ENCODE measurements around the gene HOXB2.

The HOXB2 gene

DNA sequence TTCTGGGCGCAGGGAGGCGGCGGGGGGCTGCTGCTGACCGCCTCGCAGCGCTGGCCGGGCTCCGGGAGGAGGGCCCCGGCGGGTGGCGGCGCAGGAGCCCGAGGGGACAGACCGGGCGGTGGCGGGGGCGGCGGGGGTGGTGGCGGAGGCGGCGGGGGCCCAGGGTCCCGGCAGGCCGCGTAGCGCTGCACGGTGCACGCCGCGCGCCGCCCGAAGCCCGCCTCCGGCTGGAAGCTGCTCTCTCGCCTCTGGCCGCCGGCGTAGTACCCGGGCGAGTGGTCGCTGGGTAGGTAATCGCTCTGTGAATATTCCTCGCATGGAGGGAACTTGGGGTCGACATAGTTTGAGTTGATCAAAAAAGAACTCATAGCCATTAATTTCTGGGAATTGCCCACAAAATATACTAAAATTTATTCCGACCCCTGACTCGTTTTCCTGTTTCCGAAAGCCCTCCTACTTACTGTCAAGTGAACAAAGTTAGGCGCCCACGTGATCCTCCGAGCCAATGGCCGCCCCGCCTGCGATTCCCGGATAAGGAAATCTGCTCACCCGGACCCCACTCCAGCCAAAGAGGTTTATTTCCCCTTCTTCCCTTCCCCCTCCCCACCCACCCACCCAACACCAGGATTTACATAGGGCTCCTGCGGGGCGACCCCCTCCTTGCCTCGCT is 33.2 kb upstream of the HOXB2 start, which contains the start of gene HOXB4:
HOXB4 (minus strand) TSS at position 405 of the 670 bp plus-strand sequence; CDS start at position 374, 31 bp downstream.
- no CpG with 5 or more reads among the region's 58 CpGs for WGBS, 2 donors (ENCODE audit: extremely low coverage in 2 of 2, insufficient read length in 2 of 2, insufficient replicate concordance in 1 of 2)
- Histone ChIP-seq H3K79me1 (ENCODE audit: low read depth, low read length) (peaks cover 1% of the 10 kb centered on the region), H3K14ac (ENCODE audit: low read length) (peak within 1 kb of the TSS; percentile 32), H2BK15ac (ENCODE audit: low read length) (no peak within 1 kb of the TSS), H3K9ac (ENCODE audit: low read depth, low read length, poor library complexity) (peak within 1 kb of the TSS; percentile 40), H2AFZ (ENCODE audit: low read length) (peak within 1 kb of the TSS; percentile 85), H3K4ac (ENCODE audit: low read length) (no peak within 1 kb of the TSS), H3K23ac (ENCODE audit: low read depth, low read length, poor library complexity) (peak within 1 kb of the TSS; percentile 49), H4K8ac (ENCODE audit: low read depth, low read length) (no peak within 1 kb of the TSS), H3K18ac (ENCODE audit: low read length) (no peak within 1 kb of the TSS), H3K4me3 (ENCODE audit: low read length in 2 of 2) (peak within 1 kb of the TSS; percentile 17 to 33), H3K4me1 (ENCODE audit: control insufficient read depth in 2 of 2, insufficient read depth in 1 of 2, low read depth in 1 of 2, low read length in 2 of 2) (no peaks in the 10 kb centered on the region), H2BK120ac (ENCODE audit: low read depth, low read length) (no peak within 1 kb of the TSS), H3K4me2 (ENCODE audit: insufficient read depth, low read length, poor library complexity, severe bottlenecking) (peak within 1 kb of the TSS; percentile 4), H2BK12ac (ENCODE audit: low read length) (no peak within 1 kb of the TSS), H3K36me3 (replicated peaks in 1 of 2; ENCODE audit: control insufficient read depth in 2 of 2, insufficient read depth in 2 of 2, low read length in 2 of 2) (no peaks in the 10 kb centered on the region), H3K27me3 (ENCODE audit: control insufficient read depth in 3 of 3, insufficient read depth in 3 of 3, low read depth in 1 of 3, low read length in 3 of 3) (peaks cover 77 to 98% (median 97%) of the 10 kb centered on the region in 3 experiments), H3K9me3 (replicated peaks in 1 of 2; ENCODE audit: control insufficient read depth in 2 of 2, insufficient read depth in 1 of 2, low read depth in 1 of 2, low read length in 2 of 2) (peaks cover 0 to 4% of the 10 kb centered on the region in 2 donors), H3K27ac (replicated peaks; ENCODE audit: low read length) (no peak within 1 kb of the TSS), H2BK5ac (ENCODE audit: low read length) (no peak within 1 kb of the TSS), H4K91ac (ENCODE audit: low read depth, low read length, poor library complexity) (no peak within 1 kb of the TSS), H2AK5ac (ENCODE audit: low read depth, low read length) (no peak within 1 kb of the TSS)
- no peak for DNase-seq (ENCODE audit: low spot score)

DNA sequence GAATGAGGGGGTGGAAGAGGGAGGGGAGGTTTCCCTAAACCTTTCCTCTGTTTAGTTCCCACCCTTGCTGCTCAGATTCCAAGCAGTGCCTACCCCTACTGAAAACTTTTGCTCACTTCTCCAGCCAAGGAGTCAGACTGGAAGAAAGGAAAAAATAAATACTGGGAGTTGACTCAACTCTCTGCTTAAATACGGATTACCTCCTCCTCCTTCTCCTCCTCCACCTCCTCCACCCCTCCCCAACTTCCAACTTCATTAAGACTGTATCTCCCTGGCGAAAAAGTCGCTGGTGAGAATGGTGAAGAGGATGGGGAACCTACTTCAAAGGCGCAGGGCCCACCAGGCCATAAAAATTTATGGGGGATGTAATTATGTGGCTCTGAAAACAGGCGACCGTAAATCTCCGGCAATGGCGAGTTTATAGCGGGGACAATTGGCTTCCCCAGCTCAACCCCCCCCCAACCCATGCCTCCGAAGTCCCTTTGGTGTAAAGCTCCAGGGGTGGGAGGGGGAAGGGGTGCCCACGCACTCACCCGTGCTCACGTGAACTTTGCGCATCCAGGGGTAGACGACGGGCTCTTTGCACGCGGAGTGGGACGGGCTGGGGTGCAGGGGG is 32.5 kb upstream of the HOXB2 start:
- no peak overlapping the region for H2BK120ac ChIP-seq (ENCODE audit: low read depth, low read length)
- H3K4me3 ChIP-seq (ENCODE audit: low read length in 2 of 2): no peak overlapping the region
- H3K79me1 ChIP-seq (ENCODE audit: low read depth, low read length): peaks cover 1% of the 10 kb centered on the region
- no peak for DNase-seq (ENCODE audit: low spot score)
- no peak overlapping the region for H3K4ac ChIP-seq (ENCODE audit: low read length)
- no peak overlapping the region for H4K8ac ChIP-seq (ENCODE audit: low read depth, low read length)
- no peak overlapping the region for H2AK5ac ChIP-seq (ENCODE audit: low read depth, low read length)
- peak overlapping the region; percentile 32 for H3K14ac ChIP-seq (ENCODE audit: low read length)
- H3K36me3 ChIP-seq (replicated peaks in 1 of 2; ENCODE audit: control insufficient read depth in 2 of 2, insufficient read depth in 2 of 2, low read length in 2 of 2): no peaks in the 10 kb centered on the region
- no peak overlapping the region for H2BK5ac ChIP-seq (ENCODE audit: low read length)
- H2BK12ac ChIP-seq (ENCODE audit: low read length): no peak overlapping the region
- no peak overlapping the region for H2BK15ac ChIP-seq (ENCODE audit: low read length)
- peak overlapping the region; percentile 40 for H3K9ac ChIP-seq (ENCODE audit: low read depth, low read length, poor library complexity)
- no peak overlapping the region for H3K27ac ChIP-seq (replicated peaks; ENCODE audit: low read length)
- H3K9me3 ChIP-seq (replicated peaks in 1 of 2; ENCODE audit: control insufficient read depth in 2 of 2, insufficient read depth in 1 of 2, low read depth in 1 of 2, low read length in 2 of 2): peaks cover 0 to 4% of the 10 kb centered on the region in 2 donors
- H4K91ac ChIP-seq (ENCODE audit: low read depth, low read length, poor library complexity): no peak overlapping the region
- peaks cover 77 to 98% (median 97%) of the 10 kb centered on the region in 3 experiments for H3K27me3 ChIP-seq (ENCODE audit: control insufficient read depth in 3 of 3, insufficient read depth in 3 of 3, low read depth in 1 of 3, low read length in 3 of 3)
- peak overlapping the region; percentile 60 for H2AFZ ChIP-seq (ENCODE audit: low read length)
- no peak overlapping the region for H3K23ac ChIP-seq (ENCODE audit: low read depth, low read length, poor library complexity)
- H3K18ac ChIP-seq (ENCODE audit: low read length): no peak overlapping the region
- no peaks in the 10 kb centered on the region for H3K4me1 ChIP-seq (ENCODE audit: control insufficient read depth in 2 of 2, insufficient read depth in 1 of 2, low read depth in 1 of 2, low read length in 2 of 2)
- WGBS, 2 donors (ENCODE audit: extremely low coverage in 2 of 2, insufficient read length in 2 of 2, insufficient replicate concordance in 1 of 2): no CpG with 5 or more reads among the region's 19 CpGs
- no peak overlapping the region for H3K4me2 ChIP-seq (ENCODE audit: insufficient read depth, low read length, poor library complexity, severe bottlenecking)

DNA sequence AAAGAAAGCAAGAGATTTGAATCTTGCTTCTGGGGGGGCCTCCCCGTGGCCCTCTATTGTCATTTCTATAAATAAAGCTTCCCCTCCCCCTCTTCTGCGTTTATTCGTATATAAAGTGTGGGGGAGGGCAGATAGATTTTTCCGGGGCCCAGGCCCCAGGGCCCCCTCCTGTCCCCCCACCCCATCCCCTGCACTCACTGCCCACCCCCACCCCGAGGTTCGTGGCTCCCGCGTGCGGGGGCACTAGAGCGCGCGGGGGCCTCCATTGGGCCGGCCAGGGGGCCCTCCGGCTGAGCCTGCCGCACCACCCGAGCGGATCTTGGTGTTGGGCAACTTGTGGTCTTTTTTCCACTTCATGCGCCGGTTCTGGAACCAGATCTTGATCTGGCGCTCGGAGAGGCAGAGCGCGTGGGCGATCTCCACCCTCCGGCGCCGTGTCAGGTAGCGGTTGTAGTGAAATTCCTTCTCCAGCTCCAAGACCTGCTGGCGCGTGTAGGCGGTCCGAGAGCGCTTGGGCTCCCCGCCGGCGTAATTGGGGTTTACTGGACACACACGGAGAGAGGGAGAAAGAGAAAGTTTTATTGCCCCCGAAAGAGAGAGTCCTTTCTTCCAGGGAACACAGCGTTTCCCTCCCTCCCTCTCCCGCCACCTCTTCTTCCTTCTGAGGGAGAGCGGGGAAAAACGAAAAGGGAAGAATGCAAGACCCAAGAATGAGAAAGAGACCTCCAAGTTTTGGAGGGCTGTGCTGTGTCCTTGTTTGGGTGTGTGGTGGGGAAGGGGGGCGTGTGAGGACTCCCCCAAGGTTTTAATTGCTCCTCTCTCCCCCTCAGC is 31.8 kb upstream of the HOXB2 start:
- Histone ChIP-seq H3K4me1 (ENCODE audit: control insufficient read depth in 2 of 2, insufficient read depth in 1 of 2, low read depth in 1 of 2, low read length in 2 of 2) (no peaks in the 10 kb centered on the region), H2BK5ac (ENCODE audit: low read length) (no peak overlapping the region), H2BK12ac (ENCODE audit: low read length) (no peak overlapping the region), H2BK120ac (ENCODE audit: low read depth, low read length) (no peak overlapping the region), H3K4ac (ENCODE audit: low read length) (no peak overlapping the region), H2BK15ac (ENCODE audit: low read length) (no peak overlapping the region), H4K8ac (ENCODE audit: low read depth, low read length) (no peak overlapping the region), H3K14ac (ENCODE audit: low read length) (no peak overlapping the region), H3K23ac (ENCODE audit: low read depth, low read length, poor library complexity) (no peak overlapping the region), H3K18ac (ENCODE audit: low read length) (no peak overlapping the region), H3K9me3 (replicated peaks in 1 of 2; ENCODE audit: control insufficient read depth in 2 of 2, insufficient read depth in 1 of 2, low read depth in 1 of 2, low read length in 2 of 2) (peaks cover 0 to 4% of the 10 kb centered on the region in 2 donors), H4K91ac (ENCODE audit: low read depth, low read length, poor library complexity) (no peak overlapping the region), H3K4me2 (ENCODE audit: insufficient read depth, low read length, poor library complexity, severe bottlenecking) (no peak overlapping the region), H3K9ac (ENCODE audit: low read depth, low read length, poor library complexity) (no peak overlapping the region), H3K27me3 (ENCODE audit: control insufficient read depth in 3 of 3, insufficient read depth in 3 of 3, low read depth in 1 of 3, low read length in 3 of 3) (peaks cover 76 to 98% (median 97%) of the 10 kb centered on the region in 3 experiments), H3K79me1 (ENCODE audit: low read depth, low read length) (no peaks in the 10 kb centered on the region), H2AFZ (ENCODE audit: low read length) (no peak overlapping the region), H3K27ac (replicated peaks; ENCODE audit: low read length) (no peak overlapping the region), H3K4me3 (ENCODE audit: low read length in 2 of 2) (no peak overlapping the region), H2AK5ac (ENCODE audit: low read depth, low read length) (no peak overlapping the region), H3K36me3 (replicated peaks in 1 of 2; ENCODE audit: control insufficient read depth in 2 of 2, insufficient read depth in 2 of 2, low read length in 2 of 2) (no peaks in the 10 kb centered on the region)
- no peak for DNase-seq (ENCODE audit: low spot score)
- WGBS, 2 donors (ENCODE audit: extremely low coverage in 2 of 2, insufficient read length in 2 of 2, insufficient replicate concordance in 1 of 2): no CpG with 5 or more reads among the region's 43 CpGs

Data from neuronal stem cell (in vitro differentiated cells).